SKM-1 (cell line): ENCODE data around the gene TMEM147.

Source experiments
- DNase-seq: peaks from one replicate; lab custom pipeline; 2025; ENCODE audit not compliant: unreplicated experiment; lab: John Stamatoyannopoulos, UW

TMEM147 gene, protein sequence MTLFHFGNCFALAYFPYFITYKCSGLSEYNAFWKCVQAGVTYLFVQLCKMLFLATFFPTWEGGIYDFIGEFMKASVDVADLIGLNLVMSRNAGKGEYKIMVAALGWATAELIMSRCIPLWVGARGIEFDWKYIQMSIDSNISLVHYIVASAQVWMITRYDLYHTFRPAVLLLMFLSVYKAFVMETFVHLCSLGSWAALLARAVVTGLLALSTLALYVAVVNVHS

DNA sequence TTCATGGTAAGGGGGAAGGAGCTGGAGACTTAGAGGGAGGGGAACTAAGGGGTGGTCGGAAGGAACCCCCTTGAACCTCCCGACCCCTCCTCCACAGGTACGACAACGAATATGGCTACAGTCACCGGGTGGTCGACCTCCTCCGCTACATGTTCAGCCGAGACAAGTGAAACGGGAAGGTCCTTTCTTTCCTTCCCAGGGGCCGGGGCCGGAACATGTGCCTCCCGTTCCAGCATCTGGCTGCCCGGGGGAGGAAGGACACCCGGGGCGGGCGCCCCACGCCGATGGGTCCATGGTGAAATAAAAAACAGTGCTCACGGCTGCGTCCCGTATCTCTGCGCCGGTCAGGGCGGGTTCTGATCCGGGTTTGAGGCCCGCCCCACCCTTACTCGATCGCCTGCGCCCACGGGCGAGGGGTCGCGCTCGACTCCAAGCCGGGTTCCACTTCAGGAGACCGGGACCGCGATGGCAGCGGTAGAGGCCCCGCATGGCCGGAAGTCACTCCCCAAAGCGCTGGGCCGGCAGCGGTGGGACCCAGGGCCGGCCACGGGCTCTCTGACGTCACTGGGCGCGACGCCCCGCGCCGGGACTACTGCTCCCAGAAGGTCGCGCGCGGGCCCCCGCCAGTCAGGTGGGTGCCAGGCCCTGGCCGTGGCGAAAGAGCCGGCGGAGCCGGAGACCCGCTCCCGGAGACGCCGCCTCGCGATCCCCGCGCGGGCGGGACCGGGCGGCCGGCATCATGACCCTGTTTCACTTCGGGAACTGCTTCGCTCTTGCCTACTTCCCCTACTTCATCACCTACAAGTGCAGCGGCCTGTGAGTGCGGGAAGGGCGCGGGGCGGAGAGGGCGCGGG, at the start of gene TMEM147:
Gene TMEM147 (plus strand): TSS at position 626 of the 854 bp plus-strand sequence. CDS start 114 bp downstream, at position 740.
- DNase-seq = peak; percentile 50

DNA sequence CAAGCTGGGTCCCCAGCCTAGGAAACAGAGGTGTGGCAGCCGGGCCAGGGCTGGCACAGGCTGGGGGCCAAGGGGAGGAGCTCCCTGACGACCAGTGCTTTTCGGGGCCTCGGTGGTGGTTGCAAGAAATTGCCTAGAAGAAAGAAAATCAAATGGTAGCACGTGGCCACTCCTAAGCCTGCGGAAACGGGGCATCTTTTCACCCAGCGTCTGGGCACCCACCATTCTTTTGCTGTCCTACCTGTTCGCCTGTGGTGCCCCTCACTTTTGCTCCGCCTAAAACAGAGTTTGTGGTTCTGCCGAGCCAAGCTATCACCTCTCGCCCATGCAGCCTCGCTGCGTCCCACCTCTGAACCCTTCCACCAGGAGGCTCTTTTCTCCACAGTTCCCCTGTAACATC, 48.0 kb upstream of the TMEM147 start:
- DNase-seq = no peak

DNA sequence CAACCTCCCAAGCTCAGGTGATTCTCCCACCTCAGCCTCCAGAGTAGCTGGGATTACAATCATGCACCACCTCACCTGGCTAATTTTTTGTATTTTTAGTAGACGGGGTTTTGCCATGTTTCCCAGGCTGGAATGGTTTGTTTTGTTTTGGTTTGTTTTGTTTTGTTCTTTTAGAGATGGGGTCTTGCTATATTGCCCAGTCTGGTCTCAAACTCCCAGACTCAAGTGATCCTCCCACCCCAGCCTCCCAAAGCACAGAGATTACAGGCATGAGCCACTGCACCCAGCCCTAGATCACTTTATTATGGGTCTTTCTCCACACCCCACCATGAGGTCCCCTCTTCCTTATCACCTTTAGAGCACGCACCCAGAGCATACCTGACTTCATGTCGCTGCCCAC, 47.2 kb upstream of the TMEM147 start:
- DNase-seq = no peak

DNA sequence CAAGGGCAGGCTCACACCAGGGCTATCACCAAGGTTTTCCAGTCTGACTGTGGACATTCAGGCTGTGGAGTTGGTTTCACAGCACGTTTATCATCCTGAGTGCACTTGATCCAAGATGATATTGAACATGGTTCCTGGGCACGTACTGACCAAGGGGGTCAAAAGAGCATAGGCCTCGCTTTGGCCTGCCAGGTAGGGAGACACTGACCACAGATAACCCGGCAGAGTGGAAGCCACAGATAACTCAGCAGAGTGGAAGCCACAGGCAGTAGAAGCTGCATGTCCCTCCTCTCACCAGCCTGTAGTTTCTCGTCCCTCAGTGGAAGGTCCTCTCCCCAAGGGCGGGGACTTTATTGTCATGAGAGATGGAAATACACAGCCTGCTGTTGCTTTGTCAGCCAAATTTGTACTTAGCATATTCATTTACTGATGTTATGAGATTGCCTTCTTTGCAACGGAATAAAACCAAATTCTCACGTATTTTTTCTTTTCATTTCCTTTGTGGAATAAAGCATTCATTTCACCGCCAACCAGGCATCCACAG, 46.4 kb upstream of the TMEM147 start:
- no peak for DNase-seq

DNA sequence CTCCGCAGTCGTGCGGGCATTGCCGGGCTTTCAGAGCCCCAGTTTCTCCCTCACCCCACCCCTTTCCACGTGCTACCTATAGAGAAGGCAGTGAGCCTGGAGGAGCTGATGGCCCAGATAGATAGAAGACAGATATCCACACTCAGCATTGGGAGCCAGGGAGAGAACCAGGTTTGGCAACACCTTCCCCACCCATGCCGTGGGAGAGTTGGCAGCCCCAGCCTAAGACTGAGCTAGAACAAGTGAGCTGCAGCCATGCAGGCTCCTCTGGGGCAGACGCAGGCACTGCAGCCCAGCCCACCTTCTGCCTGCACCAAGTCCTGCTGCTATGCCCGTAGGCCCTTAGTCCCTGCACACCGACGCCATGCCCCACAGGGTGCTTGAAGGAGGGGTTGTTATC, 44.8 kb upstream of the TMEM147 start:
- DNase-seq = no peak

DNA sequence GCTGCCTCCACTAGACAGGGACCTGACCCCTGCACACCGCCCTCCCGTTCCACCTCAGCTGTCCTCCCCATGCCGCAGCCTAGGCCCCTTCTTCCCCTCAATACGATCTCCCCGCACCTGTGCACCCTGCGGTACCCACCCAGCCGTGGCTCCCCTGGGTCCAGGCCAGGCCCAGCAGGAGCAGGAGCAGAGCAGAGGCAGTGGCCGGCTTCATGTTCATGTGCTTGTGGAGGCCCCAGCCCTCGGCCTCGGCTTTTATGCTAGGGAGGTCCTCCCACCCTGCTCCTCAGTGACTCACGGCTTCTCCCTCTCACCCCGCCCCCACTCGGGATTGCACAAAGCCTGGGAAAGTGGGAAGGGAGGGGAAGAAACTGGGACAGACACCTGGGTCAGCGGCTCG, 43.7 kb upstream of the TMEM147 start:
- DNase-seq = no peak

DNA sequence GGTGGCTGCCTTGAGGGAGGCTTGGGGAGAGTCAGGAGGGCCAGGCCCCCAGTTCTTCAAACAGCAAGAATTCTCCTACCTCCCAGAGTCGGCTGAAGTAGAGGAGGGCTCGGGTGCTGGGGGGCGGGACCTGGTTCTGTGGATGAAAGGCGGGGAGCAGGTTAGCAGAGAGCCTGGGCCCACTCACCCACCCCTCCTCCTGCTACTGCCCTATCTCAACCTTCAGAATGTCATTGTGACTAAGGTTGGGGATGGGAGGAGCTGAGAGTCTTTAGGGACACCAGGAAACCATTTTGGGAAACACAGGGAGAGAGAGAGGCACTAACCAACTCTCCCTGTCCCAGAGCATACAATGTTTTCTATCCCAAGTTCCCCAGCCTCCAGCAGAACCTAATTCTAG, 42.7 kb upstream of the TMEM147 start:
- no peak for DNase-seq

DNA sequence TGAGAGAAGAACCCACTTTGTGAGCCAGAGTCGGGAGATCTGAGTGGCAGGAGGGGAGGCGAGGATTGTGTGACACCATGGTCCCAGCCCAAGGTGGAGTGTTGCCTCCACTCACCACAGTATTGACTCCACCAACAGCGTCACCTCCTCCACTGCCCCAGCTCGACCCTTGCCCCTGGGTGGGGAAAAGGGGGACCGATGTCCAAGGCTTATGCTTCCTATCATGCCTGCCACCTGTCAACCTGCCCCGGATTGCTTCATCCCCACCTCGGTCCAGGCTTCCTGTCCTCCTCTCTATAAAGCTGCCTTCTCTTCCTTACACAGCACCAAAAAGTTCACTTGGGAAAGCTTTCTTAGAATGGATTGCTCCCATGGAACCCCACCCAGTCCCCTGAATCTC, 39.4 kb upstream of the TMEM147 start:
- DNase-seq = no peak

DNA sequence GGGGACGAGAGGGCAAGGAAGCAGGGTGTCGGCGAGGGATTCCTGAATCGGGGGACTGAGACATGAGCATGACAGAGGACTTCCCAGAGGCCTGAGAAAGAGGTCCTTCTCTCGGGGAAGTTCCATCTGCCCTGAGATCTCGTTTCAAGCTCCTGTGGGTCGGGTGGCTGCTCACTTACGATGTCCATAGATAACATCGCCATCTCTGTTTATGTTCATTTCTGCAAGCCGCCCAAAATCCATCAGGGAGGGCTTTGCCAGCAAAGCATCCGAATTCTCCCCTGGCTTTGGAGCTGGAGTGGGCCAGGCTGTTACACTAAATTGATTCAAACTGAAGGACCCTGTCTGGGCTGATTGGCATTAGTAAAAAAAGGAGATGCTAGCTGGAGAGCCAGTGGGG, 37.9 kb upstream of the TMEM147 start:
- no peak for DNase-seq

DNA sequence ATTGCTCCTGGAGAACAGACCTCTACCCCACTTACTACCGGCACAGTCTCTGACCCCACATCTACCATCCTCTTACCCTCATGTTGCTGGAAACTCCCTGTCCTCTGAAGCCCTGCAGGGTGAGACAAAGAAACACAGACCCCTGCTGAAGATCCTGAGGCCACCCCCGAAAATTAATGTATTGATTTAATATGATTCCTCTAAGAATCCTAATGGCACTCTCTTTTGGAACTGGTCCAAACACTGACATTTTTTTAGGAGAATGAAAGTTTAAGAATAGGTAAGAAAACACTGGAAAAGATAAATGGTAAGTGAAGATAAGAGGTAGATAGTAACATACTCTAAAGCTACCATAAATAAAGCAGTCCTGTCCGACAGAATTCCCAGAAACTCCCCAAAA, 37.3 kb upstream of the TMEM147 start:
- DNase-seq = no peak

DNA sequence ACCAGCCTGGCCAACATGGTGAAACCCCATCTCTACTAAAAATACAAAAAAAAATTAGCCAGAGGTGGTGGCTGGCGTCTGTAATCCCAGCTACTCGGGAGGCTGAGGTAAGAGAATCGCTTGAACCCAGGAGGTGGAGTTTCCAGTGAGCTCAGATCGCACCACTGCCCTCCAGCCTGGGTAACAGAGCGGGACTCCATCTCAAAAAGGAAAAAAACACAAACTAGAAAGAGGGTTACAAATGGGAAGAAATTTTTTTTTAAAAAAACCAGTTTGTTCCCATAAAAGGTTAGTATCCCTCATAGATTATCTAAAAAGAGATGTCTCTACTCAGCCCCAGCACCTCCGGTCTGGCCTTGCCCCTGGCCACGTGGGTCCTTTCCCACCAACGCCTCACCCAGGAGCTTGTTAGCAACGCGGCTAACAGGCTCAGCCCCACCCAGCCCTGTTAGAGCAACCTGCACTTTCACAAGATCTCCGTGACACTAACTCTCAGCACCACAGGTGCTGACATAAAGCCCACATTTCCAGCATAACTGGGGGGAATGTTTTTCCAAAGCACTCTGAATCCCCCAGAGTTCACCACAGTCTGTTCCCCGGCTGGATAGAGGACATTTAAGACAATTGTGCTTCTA, 36.3 kb upstream of the TMEM147 start:
- DNase-seq = no peak

DNA sequence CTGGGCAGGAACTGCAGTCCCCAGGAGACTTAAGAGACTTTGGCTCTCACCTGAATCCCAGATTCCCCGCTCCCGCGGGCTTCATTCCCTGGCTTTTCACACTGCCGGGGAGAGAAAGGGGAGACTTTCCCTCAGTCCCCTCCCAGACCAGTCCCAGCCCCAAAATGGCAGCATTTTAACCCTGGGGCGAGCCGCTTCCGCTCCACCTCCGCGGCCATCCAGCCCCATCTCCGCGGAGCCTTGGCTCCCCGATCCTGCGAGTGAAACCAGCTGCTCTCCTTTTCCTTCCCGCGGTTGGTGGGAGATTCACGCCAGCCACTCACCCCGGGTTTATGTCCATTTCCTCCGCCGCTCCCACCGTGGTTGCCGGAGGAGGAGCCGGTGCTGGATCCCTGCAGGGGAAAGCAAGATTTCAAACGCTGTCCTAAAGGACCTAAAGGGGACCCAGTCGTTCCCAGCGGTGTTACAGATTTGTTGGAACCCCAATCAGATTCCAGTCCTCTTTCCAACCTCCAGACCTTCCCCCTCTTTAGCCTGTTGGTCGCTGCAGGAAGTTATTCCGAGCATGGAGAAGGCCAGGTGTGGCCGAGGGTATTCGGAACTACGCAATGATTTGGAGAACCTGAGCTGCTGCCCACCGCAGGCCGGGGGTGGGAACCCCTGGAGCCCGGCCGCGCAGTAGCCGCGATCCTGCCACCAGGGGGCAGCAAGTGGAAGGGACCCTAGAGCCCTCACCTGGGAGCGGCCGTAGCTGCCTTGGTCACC, 35.4 kb upstream of the TMEM147 start:
- peak; percentile 6 for DNase-seq

DNA sequence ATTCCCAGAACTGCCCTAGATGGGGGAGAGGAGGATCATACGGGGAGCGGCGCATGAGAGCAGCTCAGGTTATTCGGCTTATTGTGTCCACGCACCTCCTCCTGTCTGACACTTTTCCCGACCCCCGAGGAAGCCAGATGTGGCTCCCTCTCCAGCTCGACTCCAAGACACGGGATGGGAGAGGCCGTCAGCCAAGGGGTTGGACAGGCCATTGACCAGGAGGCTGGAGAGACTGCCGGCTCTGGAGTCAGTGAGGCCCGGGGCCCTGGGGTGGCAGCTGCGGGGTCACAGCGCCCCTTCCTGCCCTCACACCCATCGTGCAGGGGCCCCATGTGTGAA, 34.8 kb upstream of the TMEM147 start:
- no peak for DNase-seq

DNA sequence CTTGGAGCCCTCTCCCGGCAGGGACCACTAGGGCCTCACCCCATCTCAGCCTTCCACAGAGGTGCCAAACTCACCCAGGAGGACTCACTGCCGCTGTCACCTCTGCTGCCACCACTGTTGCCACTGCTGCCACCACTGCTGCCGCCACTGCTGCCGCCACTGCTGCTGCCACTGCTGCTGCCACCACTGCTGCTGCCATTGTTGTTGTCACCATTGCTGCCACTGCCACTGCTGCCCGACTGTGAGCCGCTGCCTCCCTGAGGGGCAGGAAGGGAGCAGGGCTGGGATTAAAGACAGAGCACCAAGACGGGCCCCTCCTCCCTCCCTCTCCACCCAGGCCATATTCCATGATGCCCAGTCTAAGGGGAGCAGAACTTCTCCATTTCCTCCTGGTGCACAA, 34.1 kb upstream of the TMEM147 start:
- no peak for DNase-seq

DNA sequence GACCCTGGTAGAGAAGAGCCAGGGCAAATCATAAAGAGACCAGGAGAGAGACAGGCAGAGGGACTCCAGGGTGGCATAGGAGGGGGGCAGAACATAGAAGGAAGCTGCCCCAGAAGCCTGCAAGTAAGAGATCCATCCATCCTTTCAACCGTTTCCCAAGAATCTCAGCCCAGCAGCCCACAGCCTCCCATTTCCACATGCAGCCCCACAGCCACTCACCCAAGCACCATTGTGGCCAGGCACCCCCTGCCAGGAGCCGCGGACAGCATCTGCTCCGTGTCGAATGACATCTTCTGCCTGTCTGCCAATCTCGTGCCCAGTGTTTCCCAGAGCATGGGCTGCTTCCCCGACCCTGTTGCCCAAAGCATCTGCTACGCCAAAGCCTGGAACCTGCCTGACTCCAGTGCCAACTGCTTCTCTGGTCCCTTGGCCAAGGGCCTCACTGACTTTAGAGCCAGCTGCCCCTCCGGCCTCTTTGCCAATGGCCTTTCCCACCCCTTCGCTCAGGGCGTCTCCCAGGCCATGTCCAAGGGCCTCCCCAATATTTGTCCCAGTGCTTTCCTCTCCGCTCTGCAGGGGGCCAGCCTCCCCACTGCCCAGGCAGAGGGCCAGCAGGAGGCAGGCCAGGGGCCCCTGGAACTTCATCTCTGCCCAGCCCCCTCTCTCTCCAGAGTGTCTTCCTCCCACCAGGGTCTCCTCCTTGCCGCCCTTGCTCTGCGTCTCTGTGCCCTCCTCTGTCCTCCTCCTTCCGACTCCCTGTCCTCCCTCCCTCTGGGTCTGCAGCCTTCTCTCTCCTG, 32.4 kb upstream of the TMEM147 start:
- no peak for DNase-seq

DNA sequence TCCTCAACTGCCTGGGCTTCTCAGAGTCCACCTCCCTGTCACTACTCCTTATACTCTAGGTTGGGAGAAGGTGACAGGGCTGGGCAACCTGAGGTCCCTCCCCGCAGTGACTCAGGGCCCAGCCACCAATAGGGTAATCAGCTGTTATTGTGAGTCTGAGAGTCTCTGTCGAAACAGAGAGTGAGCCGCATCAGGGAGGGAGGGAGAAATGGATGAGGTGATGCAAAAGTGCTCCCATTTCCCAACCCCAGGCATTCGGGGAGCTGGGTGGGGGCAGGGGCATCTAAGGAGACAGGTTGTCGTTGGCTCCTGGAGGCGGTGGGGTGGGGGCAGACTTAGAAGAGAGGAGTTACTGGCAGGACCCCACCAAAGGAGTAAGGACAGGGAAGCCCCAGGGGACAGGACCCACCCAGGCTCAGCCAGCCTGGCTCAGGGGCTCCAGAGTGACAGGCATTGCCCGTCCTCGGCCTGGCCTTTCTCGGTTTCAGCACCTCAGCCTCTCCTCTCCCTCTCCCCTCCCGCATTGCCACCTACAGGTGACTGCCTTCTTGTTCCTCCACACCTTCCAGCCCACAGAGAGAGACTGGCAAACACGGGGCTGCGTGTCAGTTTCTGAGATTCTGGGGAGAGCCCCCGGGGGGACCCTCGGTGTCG, 31.7 kb upstream of the TMEM147 start, which contains the start of gene DMKN:
Gene DMKN (minus strand): TSS at position 22 of the 654 bp plus-strand sequence. CDS start 174 bp downstream, outside the sequence.
- no peak for DNase-seq

DNA sequence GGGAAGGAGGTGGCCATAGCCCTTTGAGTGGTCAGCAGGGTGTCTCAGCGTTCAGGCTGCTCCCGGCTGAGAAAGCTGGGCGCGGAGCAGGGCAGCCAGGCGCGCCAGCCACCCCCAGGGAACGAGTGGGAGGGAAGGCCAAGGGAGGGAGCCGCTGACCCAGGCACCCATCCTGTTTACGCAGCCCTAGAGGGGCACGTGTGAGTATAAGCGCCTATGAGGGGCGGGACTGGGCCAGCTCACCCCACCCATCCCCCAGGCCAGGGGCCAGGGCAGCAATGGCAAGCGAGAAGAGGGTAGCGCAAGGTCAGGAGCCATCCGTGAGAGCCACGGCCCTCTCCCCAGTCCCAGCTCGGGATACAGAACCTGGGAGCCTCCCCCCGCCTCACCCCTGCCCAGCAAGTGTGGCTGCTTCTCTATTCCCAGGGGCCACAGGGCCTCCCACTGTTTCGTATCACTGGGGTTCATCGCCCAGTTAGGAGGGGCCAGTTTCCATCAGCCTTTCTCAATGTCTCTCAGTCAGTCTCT, 31.1 kb upstream of the TMEM147 start:
- DNase-seq = no peak

DNA sequence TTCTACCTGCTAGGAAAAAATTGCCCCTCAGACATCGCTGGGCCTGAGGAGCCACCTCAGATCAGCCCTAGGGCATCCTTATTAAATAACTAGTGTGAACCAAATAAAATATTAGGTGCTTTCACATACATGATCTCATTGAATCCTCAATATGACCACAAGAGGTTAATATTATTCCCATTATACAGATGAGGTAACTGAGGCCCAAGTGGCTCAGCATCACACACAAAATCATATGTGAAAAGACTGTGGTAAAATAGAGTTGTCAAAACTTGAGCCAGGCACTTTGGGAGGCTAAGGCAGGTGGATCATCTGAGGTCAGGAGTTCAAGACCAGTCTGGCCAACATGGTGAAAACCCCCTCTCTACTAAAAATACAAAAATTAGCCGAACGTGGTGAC, 29.1 kb upstream of the TMEM147 start:
- DNase-seq = no peak

DNA sequence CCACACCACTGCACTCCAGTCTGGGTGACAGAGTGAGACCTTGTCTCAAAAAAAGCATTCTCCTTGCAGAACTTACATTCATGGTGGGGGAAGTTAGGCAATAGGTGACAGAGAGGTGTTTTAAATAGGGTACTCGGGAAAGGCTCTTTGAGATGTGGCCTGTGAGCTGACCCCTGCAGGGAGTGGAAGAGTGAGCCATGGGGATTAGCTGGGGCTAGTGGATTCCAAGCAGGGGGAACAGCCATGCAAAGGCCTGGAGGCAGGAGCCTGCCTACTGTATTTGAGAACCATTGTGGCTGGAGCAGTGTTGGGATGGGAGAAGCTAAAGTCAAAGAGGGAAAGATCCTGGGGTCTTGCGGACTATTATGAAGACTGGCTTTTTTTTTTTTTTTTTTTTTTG, 28.1 kb upstream of the TMEM147 start:
- no peak for DNase-seq

DNA sequence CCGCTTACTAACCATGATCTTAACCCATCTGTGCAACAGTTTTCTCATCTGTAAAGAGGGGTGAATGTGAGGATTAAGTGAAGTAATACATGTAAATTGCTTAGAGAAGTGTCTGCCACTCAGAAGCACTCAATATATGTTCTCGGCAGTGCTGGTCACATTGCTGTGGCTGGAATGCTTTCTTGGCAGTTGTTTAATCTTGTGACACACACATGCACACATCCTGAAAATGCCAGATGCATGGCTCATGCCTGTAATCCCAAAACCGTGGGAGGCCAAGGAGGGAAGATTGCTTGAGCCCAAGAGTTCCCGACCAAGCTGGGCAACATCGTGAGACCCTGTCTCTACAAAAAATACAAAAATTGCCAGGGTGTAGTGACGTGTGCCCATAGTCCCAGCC, 27.1 kb upstream of the TMEM147 start:
- no peak for DNase-seq
